Nephron progenitor cell (in vitro differentiated cells): Measurements from ENCODE around the gene KHDC4.
A peak's percentile ranks its signal among the peaks of the same experiment; 100 is the strongest.

Source experiments
- DNase-seq: peaks from one replicate; pipeline ENCODE4 v3.0.0; 2021
- H3K27ac Mint-ChIP-seq: 2 replicates; pipeline ENCODE4 v1.8.0; 2021; ENCODE audit warnings: mild to moderate bottlenecking, moderate library complexity, mixed read lengths
- H3K27me3 Mint-ChIP-seq: 2 replicates; pipeline ENCODE4 v1.8.0; 2021; ENCODE audit warnings: mild to moderate bottlenecking, low read depth, mixed read lengths; ENCODE audit not compliant: poor library complexity
- H3K36me3 Mint-ChIP-seq: 2 replicates; pipeline ENCODE4 v1.8.0; 2021; ENCODE audit warnings: low read depth, mixed read lengths
- H3K4me1 Mint-ChIP-seq: 2 replicates; pipeline ENCODE4 v1.8.0; 2021; ENCODE audit warnings: mixed read lengths
- H3K4me3 Mint-ChIP-seq: 2 replicates; pipeline ENCODE4 v1.8.0; 2021; ENCODE audit warnings: mild to moderate bottlenecking, moderate library complexity, mixed read lengths
- H3K9me3 Mint-ChIP-seq: 2 replicates; pipeline ENCODE4 v1.8.0; 2021; ENCODE audit warnings: mild to moderate bottlenecking, moderate library complexity, mixed read lengths
- TF ChIP-seq, protein P1 (sequence below): fragments of 200-600 bp; sonication (generic); IDR thresholded peaks from 2 replicates; pipeline ENCODE4 v1.5.0; 2021; ENCODE audit warnings: antibody characterized with exemption

Gene KHDC4

DNA sequence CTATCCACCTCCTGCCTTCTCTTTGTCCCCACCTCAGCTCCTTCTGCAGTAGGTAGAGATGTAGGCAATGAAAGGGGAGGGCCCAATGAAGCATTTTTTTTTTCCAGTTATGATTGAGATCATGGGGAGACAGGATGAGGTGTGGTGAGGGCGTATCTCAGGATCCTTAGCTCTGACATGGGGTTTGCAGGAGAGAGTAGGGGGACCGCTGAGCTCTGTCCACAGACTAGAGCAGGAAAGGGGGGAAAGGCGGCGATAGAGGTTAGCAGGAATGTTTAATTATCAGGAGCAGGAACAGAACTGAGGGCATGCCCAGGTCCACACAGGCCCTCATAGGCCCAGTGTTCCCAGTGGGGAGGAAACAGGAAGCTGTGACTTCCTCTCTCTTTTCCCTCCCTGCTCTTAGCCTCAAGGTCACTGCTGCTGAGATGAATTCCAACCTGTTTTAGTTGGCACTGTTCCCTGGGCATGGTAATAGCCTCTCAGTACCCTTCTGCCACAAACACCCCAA, 6.3 kb upstream of the KHDC4 start:
- no peaks in the 10 kb centered on the region for H3K36me3 Mint-ChIP-seq
- no peak for DNase-seq
- H3K4me3 Mint-ChIP-seq = no peak overlapping the region
- peak overlapping the region; percentile 56 for H3K27ac Mint-ChIP-seq
- H3K27me3 Mint-ChIP-seq = peaks cover 6% of the 10 kb centered on the region
- H3K4me1 Mint-ChIP-seq = peaks cover 55% of the 10 kb centered on the region
- TF ChIP-seq, protein P1, sequence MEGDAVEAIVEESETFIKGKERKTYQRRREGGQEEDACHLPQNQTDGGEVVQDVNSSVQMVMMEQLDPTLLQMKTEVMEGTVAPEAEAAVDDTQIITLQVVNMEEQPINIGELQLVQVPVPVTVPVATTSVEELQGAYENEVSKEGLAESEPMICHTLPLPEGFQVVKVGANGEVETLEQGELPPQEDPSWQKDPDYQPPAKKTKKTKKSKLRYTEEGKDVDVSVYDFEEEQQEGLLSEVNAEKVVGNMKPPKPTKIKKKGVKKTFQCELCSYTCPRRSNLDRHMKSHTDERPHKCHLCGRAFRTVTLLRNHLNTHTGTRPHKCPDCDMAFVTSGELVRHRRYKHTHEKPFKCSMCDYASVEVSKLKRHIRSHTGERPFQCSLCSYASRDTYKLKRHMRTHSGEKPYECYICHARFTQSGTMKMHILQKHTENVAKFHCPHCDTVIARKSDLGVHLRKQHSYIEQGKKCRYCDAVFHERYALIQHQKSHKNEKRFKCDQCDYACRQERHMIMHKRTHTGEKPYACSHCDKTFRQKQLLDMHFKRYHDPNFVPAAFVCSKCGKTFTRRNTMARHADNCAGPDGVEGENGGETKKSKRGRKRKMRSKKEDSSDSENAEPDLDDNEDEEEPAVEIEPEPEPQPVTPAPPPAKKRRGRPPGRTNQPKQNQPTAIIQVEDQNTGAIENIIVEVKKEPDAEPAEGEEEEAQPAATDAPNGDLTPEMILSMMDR = no peak
- H3K9me3 Mint-ChIP-seq = no peaks in the 10 kb centered on the region

DNA sequence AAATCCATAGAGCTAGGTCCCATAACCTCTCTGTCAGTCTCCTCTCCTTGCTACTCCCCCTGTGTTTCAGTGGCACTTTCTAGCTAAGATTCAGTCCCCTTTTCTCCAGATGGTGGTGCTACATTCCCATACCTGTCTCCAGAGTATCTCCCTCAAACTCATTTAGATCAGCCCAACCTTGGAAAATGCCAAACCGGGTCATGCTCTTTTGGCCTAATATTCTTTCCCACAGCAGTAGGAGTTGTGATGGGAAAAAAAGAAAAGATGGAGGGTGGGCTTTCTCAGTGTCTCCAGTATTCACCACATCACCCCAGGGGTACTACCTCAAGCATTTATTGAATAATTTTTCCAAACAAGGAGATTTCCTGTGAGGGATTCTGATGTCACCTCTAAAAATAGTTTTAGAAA, 4.0 kb upstream of the KHDC4 start:
- H3K9me3 Mint-ChIP-seq = no peaks in the 10 kb centered on the region
- peaks cover under 1% of the 10 kb centered on the region for H3K36me3 Mint-ChIP-seq
- peaks cover 37% of the 10 kb centered on the region for H3K4me1 Mint-ChIP-seq
- DNase-seq = no peak
- no peak overlapping the region for H3K4me3 Mint-ChIP-seq
- TF ChIP-seq, protein P1 = peak; percentile 45
- no peak overlapping the region for H3K27ac Mint-ChIP-seq
- no peaks in the 10 kb centered on the region for H3K27me3 Mint-ChIP-seq

DNA sequence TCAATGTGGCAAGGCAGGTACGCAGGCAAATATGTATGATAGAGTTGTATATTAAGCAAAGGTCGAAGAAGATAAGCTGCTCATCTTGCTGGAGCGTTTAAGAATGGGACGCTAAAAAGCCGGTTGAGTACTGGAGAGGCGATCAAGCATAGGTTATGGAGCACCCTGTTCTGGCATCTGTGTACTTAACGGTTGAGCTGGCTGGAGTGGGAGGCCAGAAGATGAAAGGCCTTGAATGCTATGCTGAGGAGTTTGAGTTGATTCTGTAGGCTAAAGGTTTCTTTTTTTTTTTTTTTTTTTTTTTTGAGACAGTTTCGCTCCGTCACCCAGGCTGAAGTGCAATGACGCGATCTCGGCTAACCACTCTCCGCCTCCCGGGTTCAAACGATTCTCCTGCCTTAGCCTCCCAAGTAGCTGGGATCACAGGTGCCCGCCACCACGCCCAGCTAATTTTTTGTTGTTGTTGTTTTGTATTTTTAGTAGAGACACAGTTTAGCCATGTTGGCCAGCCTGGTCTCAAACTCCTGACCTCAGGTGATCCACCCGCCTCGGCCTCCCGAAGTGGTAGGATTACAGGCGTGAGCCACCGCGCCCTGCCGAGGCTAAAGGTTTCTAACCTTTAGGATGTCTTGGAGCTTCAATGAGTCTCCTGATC, 850 bp upstream of the KHDC4 start:
- TF ChIP-seq, protein P1 = no peak
- Mint-ChIP-seq H3K9me3 (no peaks in the 10 kb centered on the region), H3K27me3 (no peaks in the 10 kb centered on the region), H3K4me3 (no peak overlapping the region), H3K36me3 (peaks cover 27% of the 10 kb centered on the region), H3K4me1 (peaks cover 8% of the 10 kb centered on the region), H3K27ac (peak overlapping the region; percentile 61)
- DNase-seq = no peak

DNA sequence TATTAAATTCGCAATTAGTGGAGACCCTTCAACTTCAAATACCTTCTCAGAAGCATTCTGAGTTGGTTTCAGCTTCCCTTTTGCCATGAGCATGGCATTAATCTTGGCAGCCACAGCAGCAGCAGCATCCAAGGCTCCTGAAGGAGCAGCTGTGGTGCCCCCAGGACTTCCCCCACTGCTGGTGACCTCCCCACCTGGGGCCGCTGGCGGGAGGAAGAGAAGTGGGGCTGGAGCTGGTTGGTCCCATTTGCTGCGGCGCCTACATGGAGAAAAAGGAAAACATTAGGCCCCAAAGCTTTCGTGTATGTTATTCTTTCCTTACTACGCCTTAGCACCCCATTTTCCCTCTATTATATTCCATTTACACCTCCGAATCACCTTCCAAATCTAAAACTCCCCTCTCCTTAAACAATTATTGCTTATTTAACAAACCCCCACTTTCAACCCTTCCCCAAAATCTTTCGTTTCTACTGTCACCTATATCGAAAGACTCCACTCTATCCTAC, 569 bp downstream of the KHDC4 start:
- no peak for DNase-seq

DNA sequence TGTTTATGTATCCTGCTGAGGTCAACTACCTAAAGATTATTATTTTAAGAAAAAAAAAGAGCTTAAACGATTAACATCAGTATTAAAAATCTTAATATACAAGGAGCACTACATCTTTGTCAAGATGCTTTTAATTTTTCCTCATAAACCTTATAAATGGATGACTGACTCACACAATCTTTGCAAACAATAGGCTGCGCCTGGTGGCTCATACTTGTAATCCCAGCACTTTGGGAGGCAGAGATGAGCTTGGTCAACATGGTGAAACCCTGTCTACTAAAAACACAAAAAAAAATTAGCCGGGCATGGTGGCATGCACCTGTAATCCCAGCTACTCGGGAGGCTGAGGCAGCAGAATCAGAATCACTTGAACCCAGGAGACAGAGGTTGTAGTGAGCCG, 1.7 kb downstream of the KHDC4 start:
- no peaks in the 10 kb centered on the region for H3K9me3 Mint-ChIP-seq
- peak overlapping the region; percentile 69 for H3K4me3 Mint-ChIP-seq
- no peak for DNase-seq
- no peak overlapping the region for H3K27ac Mint-ChIP-seq
- peaks cover 52% of the 10 kb centered on the region for H3K36me3 Mint-ChIP-seq
- TF ChIP-seq, protein P1 = no peak
- H3K4me1 Mint-ChIP-seq = no peaks in the 10 kb centered on the region
- H3K27me3 Mint-ChIP-seq = no peaks in the 10 kb centered on the region

More for the DNA sequence above, 569 bp downstream of the KHDC4 start:
- Mint-ChIP-seq H3K4me1 (peaks cover 6% of the 10 kb centered on the region), H3K36me3 (peaks cover 40% of the 10 kb centered on the region), H3K9me3 (no peaks in the 10 kb centered on the region), H3K4me3 (no peak overlapping the region), H3K27me3 (no peaks in the 10 kb centered on the region), H3K27ac (no peak overlapping the region)
- TF ChIP-seq, protein P1 = no peak

GRCh38 chr1:155932081-155932480, 2.1 kb downstream of the KHDC4 start:
- no peak for DNase-seq
- peaks cover 56% of the 10 kb centered on the region for H3K36me3 Mint-ChIP-seq
- H3K27me3 Mint-ChIP-seq = no peaks in the 10 kb centered on the region
- no peaks in the 10 kb centered on the region for H3K4me1 Mint-ChIP-seq
- TF ChIP-seq, protein P1 = no peak
- no peak overlapping the region for H3K27ac Mint-ChIP-seq
- no peaks in the 10 kb centered on the region for H3K9me3 Mint-ChIP-seq
- peak overlapping the region; percentile 69 for H3K4me3 Mint-ChIP-seq
